GM18907 (cell line): ENCODE data around the gene SEMA7A.
A peak's percentile ranks its signal among the peaks of the same experiment; 100 is the strongest.
"Not testable (repeated sequence)": the region's sequence is repeated elsewhere in the genome, so short reads cannot be mapped to it uniquely, and the experiment has no call there.

ENCODE experiments used
- ATAC-seq: cut with Tn5 transposase; IDR thresholded peaks from one replicate; pipeline ENCODE4 v1.9.1; 2021; ENCODE audit warnings: mild to moderate bottlenecking, moderate library complexity; ENCODE audit not compliant: unreplicated experiment

The SEMA7A gene

GRCh38 chr15:74390049-74390646 lies 43.6 kb downstream of the SEMA7A start:
- not testable (repeated sequence) for ATAC-seq

- no peak for ATAC-seq
Measured at GRCh38 chr15:74389241-74390048, 44.3 kb downstream of the SEMA7A start.

GRCh38 chr15:74388363-74388951 lies 45.3 kb downstream of the SEMA7A start:
- no peak for ATAC-seq

GRCh38 chr15:74387621-74388362 lies 46.0 kb downstream of the SEMA7A start:
- no peak for ATAC-seq

GRCh38 chr15:74387141-74387541 lies 46.6 kb downstream of the SEMA7A start:
- ATAC-seq: no peak

GRCh38 chr15:74386496-74387140 lies 47.1 kb downstream of the SEMA7A start:
- ATAC-seq: no peak

GRCh38 chr15:74385733-74386132 lies 48.0 kb downstream of the SEMA7A start:
- ATAC-seq: no peak

DNA sequence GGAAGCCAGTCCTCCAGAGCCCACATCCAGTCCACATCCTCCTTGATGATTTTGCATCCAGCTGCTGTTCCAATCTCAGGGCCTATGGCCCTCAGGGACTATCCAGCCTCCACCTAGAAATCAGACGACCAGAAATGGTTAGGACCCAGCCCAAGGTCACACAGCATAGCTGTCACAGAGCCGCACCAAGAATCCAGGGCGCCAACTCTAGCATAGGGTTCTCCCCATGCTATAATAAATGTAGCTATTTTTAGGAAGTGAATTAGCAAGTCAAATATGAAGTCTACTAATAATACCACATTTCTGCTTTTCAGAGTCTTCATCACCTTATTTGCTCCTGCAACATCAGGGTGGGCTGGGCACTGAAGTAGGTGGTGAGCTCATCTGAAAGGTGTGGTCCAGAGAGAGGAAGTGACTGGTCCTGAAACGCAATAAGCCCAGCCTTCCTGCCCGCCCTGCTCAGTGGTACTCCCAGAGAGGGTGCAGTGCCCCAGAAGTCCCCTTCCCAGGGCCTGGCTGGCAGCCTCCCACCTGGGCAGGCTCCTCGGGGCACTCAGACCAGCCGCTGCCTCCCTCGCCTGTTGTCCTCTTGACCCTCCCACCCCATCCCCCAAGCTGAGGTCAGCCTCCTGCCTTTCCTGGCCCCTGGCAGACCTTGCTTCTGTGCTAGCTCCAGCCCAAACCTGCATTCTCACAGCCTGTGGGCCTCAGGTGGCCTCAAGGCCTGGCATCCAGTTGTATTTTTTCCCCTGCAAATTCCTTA lies 48.7 kb downstream of the SEMA7A start:
- peak; percentile 63 for ATAC-seq

DNA sequence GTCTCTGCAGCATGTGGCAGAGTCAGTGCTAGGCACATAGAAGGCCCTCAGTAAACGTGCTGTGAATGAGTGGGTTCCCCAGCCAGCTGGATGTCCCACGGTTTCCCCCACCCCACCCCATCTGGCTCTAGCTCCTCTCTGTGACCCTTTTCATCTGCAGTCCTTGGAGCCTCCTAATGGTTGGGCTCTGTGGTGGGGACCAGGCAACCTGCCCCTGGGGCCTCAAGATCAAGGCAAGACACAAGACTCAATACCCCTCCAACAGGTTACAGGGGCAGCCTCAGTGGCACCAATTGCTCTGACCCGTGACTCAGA lies 49.2 kb downstream of the SEMA7A start:
- peak; percentile 2 for ATAC-seq

- peak; percentile 42 for ATAC-seq
Measured at GRCh38 chr15:74383695-74384565, 49.8 kb downstream of the SEMA7A start.

GRCh38 chr15:74383286-74383685 lies 50.5 kb downstream of the SEMA7A start:
- ATAC-seq: peak; percentile 22

DNA sequence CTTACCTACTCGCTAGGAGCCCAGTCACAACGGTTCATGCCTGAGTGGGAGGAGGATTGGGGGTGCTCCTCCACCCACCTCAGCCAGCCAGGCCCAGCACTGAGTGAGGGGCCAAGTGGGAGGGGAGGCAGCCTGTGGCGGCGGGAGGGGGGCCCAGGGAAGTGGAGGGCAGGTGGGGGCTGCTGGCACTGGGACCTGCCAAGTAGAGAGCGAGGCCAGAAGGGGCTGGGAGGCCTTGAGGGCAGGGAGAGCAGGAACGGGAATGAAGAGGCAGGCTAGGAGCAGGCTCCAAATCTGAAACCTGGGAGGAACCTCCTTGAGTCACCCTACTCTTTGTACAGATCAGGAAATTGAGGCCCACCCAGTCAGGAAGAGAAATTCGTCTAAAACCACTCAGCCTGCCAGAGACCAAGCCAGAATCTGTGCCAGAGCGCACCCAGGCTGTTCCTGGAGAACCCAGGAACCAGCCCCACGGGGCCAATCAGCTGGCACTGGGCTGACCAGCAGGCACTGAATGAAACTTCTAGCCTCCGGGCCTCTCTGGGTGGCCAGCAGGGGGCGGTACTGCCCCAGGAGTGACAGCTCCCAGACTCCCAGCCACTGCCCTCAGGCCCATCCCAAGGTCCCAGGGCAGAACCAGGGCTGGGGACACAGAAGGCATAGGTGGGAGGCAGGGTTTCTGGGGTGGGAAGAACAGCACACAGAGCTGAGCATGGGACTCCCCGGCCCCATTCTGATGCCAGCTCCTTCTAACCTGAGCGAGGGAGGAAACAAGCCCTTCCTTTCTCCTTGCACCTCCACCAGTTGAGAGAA lies 51.5 kb downstream of the SEMA7A start:
- no peak for ATAC-seq

DNA sequence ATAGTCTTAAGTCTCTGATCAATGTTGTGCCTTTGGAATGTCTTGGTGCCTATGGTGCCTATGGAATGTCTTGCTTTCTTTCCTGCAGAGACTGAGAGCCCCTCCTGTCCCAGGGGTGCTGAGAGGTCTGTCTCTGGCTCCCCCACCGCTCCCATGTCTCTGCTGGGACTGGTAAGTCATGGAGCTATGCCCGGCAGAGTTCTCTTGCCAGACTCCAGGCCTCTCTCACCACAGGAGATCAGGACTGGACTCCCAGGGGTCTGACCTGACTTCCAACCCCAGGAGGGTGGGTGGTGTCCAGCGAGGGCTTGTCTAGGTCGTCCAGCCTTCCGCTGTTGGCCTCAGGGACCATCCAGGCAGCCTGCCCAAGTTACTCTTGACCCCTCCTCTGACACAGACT lies 52.3 kb downstream of the SEMA7A start:
- ATAC-seq: no peak

- ATAC-seq: no peak
Measured at GRCh38 chr15:74381190-74381453, 52.6 kb downstream of the SEMA7A start.

- ATAC-seq: no peak
Measured at GRCh38 chr15:74380361-74381189, 53.2 kb downstream of the SEMA7A start.

DNA sequence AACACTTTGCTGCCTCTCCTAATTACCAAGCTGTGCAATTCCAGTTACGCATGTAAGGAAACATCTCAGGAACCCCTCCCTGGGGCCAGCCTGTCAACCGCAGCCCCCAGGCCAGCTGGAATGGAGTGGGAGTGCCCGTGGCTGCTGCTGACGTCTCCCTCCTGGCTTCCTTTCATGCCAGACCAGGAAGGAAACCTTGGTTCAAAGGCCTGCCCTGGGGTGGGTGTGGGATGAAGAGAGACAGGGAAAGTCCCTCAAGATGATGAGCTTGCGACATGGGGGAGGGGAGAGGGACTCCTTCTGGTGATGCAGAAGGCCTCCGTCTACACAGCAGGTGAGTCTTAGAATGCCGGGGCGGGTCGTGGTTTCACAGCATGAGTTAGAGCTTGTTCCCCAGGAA lies 54.9 kb downstream of the SEMA7A start:
- no peak for ATAC-seq

DNA sequence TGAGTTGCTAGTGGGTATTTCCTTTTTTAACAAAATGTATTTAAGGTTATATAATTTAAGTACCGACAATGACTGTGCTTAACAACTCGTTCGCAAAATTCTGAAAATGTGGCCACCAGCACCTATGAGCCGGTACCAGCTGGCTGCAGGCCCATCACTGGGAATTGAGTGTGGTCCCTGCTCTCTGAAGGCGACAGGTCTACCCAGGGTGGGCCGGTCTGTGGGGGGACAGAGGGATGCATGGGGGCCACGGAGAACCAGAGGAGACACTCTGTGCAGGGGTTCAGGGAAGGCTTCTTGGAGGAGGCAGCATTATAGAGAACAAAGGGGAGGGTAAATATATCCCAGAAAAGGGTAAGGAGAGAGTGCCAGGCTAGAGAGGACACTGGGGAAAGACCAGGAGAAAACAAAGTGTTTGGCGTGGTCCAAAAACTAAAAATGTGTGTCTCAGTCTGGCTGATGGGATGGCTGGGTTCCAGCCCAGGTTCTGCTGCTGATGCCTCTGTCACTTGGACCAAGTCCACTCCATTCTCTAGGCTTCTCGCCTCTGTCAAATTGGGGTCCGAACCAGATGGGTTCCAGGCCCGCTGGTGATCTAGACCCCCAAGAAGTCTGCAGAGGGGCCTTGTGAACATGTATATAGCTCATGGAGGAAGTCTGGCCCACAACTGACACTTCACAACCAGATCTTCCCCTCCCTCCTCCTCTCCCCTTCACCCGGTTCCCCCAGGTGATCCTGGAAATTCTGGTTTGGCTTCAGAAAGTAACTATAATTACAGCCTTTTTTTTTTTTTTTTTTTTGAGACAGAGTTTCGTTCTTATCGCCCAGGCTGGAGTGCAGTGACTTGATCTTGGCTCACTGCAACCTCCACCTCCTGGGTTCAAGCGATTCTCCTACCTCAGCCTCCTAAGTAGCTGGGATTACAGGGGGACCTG lies 55.7 kb downstream of the SEMA7A start:
- ATAC-seq: no peak
